Spleen (tissue), 11 donors: Measurements from ENCODE around the gene RBM22. TPM values are rescaled to one million over a fixed set of nuclear protein-coding genes. Genes with fewer than 3 reads are reported as not detected.

Experiments
- DNase-seq: peaks from one replicate; pipeline ENCODE4 v3.0.0-alpha.2; 2020
- H3K27ac ChIP-seq, 8 donors: fragments of 200-600 bp; sonication (generic) in 7 of 8; 1 replicate in 4 of 8; 2 replicates in 4 of 8; pipeline versions ENCODE4 v1.5.0 to v1.8.0; 2016 to 2021; ENCODE audit warnings: inconsistent platforms in 4 of 8, mild to moderate bottlenecking in 4 of 8, moderate library complexity in 1 of 8
- H3K27me3 ChIP-seq, 7 donors: fragments of 200-600 bp; sonication (generic) in 6 of 7; replicated peaks in 1 of 7; 1 replicate in 4 of 7; 2 replicates in 3 of 7; pipeline versions ENCODE4 v1.5.0 to v1.8.0; 2016 to 2021; ENCODE audit warnings: inconsistent platforms in 3 of 7, mild to moderate bottlenecking in 1 of 7
- H3K36me3 ChIP-seq, 6 donors: fragments of 200-600 bp; sonication (generic) in 5 of 6; 1 replicate in 4 of 6; 2 replicates in 2 of 6; pipeline versions ENCODE4 v1.5.0 to v1.8.0; 2016 to 2021; ENCODE audit warnings: inconsistent platforms in 2 of 6
- H3K4me1 ChIP-seq, 6 donors: fragments of 200-600 bp; sonication (generic) in 5 of 6; 1 replicate in 3 of 6; 2 replicates in 3 of 6; pipeline versions ENCODE4 v1.5.0 to v1.8.0; 2016 to 2021; ENCODE audit warnings: inconsistent platforms in 3 of 6
- H3K4me3 ChIP-seq, 8 donors: fragments of 200-600 bp; sonication (generic) in 7 of 8; 1 replicate in 4 of 8; 2 replicates in 4 of 8; pipeline versions ENCODE4 v1.5.0 to v1.8.0; 2016 to 2021; ENCODE audit warnings: inconsistent platforms in 4 of 8, mild to moderate bottlenecking in 4 of 8, moderate library complexity in 2 of 8
- H3K9me3 ChIP-seq, 8 donors: fragments of 200-600 bp; sonication (generic) in 7 of 8; 1 replicate in 4 of 8; 2 replicates in 4 of 8; pipeline versions ENCODE4 v1.5.0 to v1.8.0; 2016 to 2021; ENCODE audit warnings: inconsistent platforms in 4 of 8
- CTCF ChIP-seq, 11 experiments: fragments of 200-600 bp in 7 of 11; fragments of 450-650 bp in 4 of 11; sonication (generic) in 4 of 11; IDR thresholded peaks in 8 of 11; conservative IDR thresholded peaks in 3 of 11; 1 replicate in 7 of 11; 2 replicates in 4 of 11; pipeline versions ENCODE4 v1.4.0 to v1.8.0; 2016 to 2021; ENCODE audit warnings: antibody characterized with exemption in 11 of 11, inconsistent platforms in 4 of 11, mild to moderate bottlenecking in 1 of 11
- POLR2A ChIP-seq, 3 donors: fragments of 450-650 bp; IDR thresholded peaks; one replicate each; pipeline ENCODE4 v1.5.1; 2017; ENCODE audit warnings: antibody characterized with exemption in 3 of 3, mild to moderate bottlenecking in 1 of 3
- POLR2AphosphoS5 ChIP-seq, 3 donors: sonication (generic); formaldehyde crosslinking; IDR thresholded peaks; one replicate each; pipeline ENCODE4 v1.5.1; 2017; ENCODE audit warnings: antibody characterized with exemption in 3 of 3
- WGBS, 5 donors: extraction: QIAGEN DNeasy Blood & Tissue Kit in 3 of 5; methylation state at CpG; one replicate each; pipeline versions ENCODE4 v1.1.5 to v1.1.7; 2013 to 2018; 5-methylcytosine and 5-hydroxymethylcytosine counted together
- intact Hi-C: fragments of 100-400 bp; cut with DNase I; formaldehyde crosslinking; loops from one replicate; pipeline ENCODE4 v1.15.0; 2023; ENCODE audit warnings: low total_unique reads
- polyA plus RNA-seq, 3 donors: library from polyadenylated mRNA; stranded (reverse); fragments of 200-250 nt; gene quantifications; one replicate each; pipeline ENCODE4 v1.2.1, GENCODE V29; 2013
- total RNA-seq, 7 donors: library from RNA; depleted of rRNA in 3 of 7; stranded (reverse); fragments of >200 nt in 3 of 7; fragmentation: NEBNext Ultra II Directional in 4 of 7; extraction: Animal tissue kit (Norgen Biotek cat#: 25700) in 4 of 7; gene quantifications; one replicate each; pipeline versions ENCODE4 v1.1.0 to v1.2.1, GENCODE V29; 2016 to 2021
- donor health status: healthy with polysubstance abuse.
- donor health status: DM: no; HTN: no; CAD: no; lungs with moderate emphysema.
- donor health status: DM: no; HTN: no; CAD: no.
- donor health status: Bipolar disorder and iron deficiency.
- donor health status: healthy.
- donor health status: DM: no; HTN: no; CAD: no.
- donor health status: DM: yes; HTN: yes; CAD: no.

The RBM22 gene
- total and polyA plus RNA-seq, 10 donors, result 31.4 to 66.9 (median 56.5) TPM

GRCh38 chr5:150740992-150741391, 40.1 kb upstream of the RBM22 start:
- peaks cover 0 to 63% (median 11%) of the 10 kb centered on the region in 6 donors for H3K36me3 ChIP-seq
- peak overlapping the region in 1 of 8 donors; percentile 3 for H3K27ac ChIP-seq
- H3K4me1 ChIP-seq, result peaks cover 0 to 48% (median 28%) of the 10 kb centered on the region in 6 donors
- H3K27me3 ChIP-seq, result no peaks in the 10 kb centered on the region
- intact Hi-C loops, result no loop called here
- no peak for DNase-seq
- TF ChIP-seq POLR2A (IDR thresholded peaks at IDR 0.05) (no peak), CTCF (IDR thresholded peaks at IDR 0.05 in 8 of 11, conservative IDR thresholded peaks at IDR 0.05 in 3 of 11) (no peak), POLR2AphosphoS5 (IDR thresholded peaks at IDR 0.05) (no peak)
- no peak overlapping the region for H3K4me3 ChIP-seq
- peaks cover 0 to 12% (median 8%) of the 10 kb centered on the region in 8 donors for H3K9me3 ChIP-seq

- 88 to 97% (median 95%) methylated on average over 7 of the region's 7 CpGs for WGBS, 5 donors
- Histone ChIP-seq H3K4me3 (no peak overlapping the region), H3K27ac (peak overlapping the region in 4 of 8 donors; percentile 35 to 50 (median 42)), H3K27me3 (no peaks in the 10 kb centered on the region), H3K9me3 (peaks cover 0 to 14% (median 11%) of the 10 kb centered on the region in 8 donors), H3K36me3 (peaks cover 0 to 85% (median 19%) of the 10 kb centered on the region in 6 donors), H3K4me1 (peaks cover 0 to 62% (median 30%) of the 10 kb centered on the region in 6 donors)
- TF ChIP-seq POLR2A (IDR thresholded peaks at IDR 0.05), result no peak
- TF ChIP-seq CTCF (IDR thresholded peaks at IDR 0.05 in 8 of 11, conservative IDR thresholded peaks at IDR 0.05 in 3 of 11), result no peak
- no peak for TF ChIP-seq POLR2AphosphoS5 (IDR thresholded peaks at IDR 0.05)
- intact Hi-C loops, result no loop called here
- no peak for DNase-seq
Measured at GRCh38 chr5:150738862-150739261, 38.0 kb upstream of the RBM22 start.

GRCh38 chr5:150734579-150735384, 33.9 kb upstream of the RBM22 start:
- TF ChIP-seq POLR2A (IDR thresholded peaks at IDR 0.05) (no peak), POLR2AphosphoS5 (IDR thresholded peaks at IDR 0.05) (peak; percentile 36 to 58 (median 40))
- WGBS, 5 donors, result 63 to 75% (median 65%) methylated on average over 6 to 7 of the region's 7 CpGs
- peaks cover 0 to 14% (median 11%) of the 10 kb centered on the region in 8 donors for H3K9me3 ChIP-seq
- peak overlapping the region in 2 of 8 donors; percentile 10 to 40 for H3K4me3 ChIP-seq
- intact Hi-C loops, result no loop called here
- peak overlapping the region in 7 of 8 donors; percentile 67 to 92 (median 83) for H3K27ac ChIP-seq
- peaks cover 0 to 38% (median 18%) of the 10 kb centered on the region in 6 donors for H3K4me1 ChIP-seq
- H3K27me3 ChIP-seq, result no peaks in the 10 kb centered on the region
- H3K36me3 ChIP-seq, result peaks cover 5 to 86% (median 51%) of the 10 kb centered on the region in 6 donors
- DNase-seq, result peak; percentile 90

GRCh38 chr5:150731669-150732242, 30.9 kb upstream of the RBM22 start:
- Histone ChIP-seq H3K4me3 (no peak overlapping the region), H3K36me3 (peaks cover 5 to 100% (median 73%) of the 10 kb centered on the region in 6 donors), H3K9me3 (peaks cover 0 to 12% (median 9%) of the 10 kb centered on the region in 8 donors), H3K27ac (peak overlapping the region in 4 of 8 donors; percentile 37 to 72 (median 62)), H3K27me3 (no peaks in the 10 kb centered on the region), H3K4me1 (peaks cover 0 to 19% (median 2%) of the 10 kb centered on the region in 6 donors)
- WGBS, 5 donors, result 89 to 95% (median 92%) methylated on average over 6 of the region's 6 CpGs
- no peak for DNase-seq
- peak in 1 of 3 donors; percentile 34 for TF ChIP-seq POLR2AphosphoS5 (IDR thresholded peaks at IDR 0.05)
- TF ChIP-seq POLR2A (IDR thresholded peaks at IDR 0.05), result no peak
- no peak for TF ChIP-seq CTCF (IDR thresholded peaks at IDR 0.05 in 8 of 11, conservative IDR thresholded peaks at IDR 0.05 in 3 of 11)
- intact Hi-C loops, result no loop called here
